HG03558 (cell line): ENCODE measurements around the gene PEX26.
"Not testable (repeated sequence)": the region's sequence is repeated elsewhere in the genome, so short reads cannot be mapped to it uniquely, and the experiment has no call there.

ENCODE experiments used
- ATAC-seq: cut with Tn5 transposase; IDR thresholded peaks from one replicate; pipeline ENCODE4 v1.9.1; 2021; ENCODE audit warnings: moderate number of reproducible peaks; ENCODE audit not compliant: unreplicated experiment; ENCODE audit errors: extremely low read depth

Gene PEX26

DNA sequence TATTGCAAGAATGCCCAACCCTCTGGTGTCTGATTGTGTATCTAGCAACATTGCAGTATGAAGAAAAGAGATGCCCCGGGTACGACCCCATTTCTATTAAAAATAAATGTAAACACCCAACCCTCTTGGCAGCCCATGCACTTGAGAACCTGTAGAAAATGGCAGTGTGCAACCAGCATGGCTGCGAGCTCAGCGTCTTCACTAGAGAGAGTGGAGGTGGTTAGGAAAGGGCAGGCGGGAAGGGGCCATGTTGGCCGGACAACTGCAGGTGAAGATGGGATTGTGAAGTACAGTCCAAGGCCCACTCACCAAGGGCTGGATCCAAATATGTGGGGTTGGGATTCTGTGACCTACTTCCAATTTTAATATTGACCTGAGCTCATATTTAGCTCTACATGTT lies 15.9 kb downstream of the PEX26 start:
- ATAC-seq = no peak

DNA sequence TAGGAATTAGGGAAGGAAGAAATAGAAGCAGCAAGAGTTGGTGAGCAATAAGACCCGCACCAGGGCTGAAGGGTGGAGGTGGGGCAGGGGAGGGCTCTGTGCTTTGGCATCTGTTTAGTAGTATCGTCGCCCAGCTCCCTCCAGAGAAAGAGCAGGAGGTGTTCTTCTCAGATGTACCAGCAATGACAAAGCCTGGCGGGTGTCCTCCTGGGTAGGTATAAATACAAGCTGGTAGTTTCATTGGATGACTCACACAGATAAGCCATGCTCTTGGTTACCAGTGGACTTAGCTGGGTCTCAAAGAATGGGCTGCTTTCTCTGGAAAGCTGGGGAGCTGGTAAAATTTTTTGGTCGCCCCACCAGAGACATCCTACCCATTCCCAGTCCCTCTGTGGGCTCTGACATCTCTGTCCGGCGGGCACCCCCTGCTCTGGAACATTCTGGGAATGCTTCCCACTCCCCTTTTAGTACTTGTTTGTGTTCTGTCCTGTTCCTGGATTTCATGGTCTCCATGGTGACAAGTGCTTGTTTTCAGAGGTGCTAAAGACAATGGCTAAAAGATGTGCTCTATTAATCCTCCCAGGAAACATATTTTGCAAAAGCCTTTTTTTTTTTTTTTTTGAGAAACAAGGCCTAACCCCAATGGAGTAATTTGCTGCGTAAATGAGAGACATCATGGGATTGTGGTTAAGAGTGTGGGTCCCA lies 17.5 kb downstream of the PEX26 start:
- ATAC-seq = no peak

DNA sequence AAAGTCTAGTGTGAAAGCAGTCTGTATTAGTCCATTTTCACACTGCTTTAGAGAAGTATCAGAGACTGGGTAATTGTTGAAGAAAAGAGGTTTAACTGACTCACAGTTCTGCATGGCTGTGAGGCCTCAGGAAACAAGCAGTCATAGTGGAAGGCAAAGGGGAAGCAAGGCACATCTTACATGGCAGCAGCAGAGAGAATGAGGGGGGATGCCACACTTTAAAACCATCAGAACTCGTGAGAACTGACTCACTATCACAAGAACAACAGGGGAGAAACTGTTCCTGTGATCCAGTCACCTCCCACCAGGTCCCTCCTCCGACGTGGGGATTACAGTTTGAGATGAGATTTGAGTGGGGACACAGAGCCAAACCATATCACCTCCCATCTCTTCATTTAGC lies 19.0 kb downstream of the PEX26 start:
- ATAC-seq = no peak

DNA sequence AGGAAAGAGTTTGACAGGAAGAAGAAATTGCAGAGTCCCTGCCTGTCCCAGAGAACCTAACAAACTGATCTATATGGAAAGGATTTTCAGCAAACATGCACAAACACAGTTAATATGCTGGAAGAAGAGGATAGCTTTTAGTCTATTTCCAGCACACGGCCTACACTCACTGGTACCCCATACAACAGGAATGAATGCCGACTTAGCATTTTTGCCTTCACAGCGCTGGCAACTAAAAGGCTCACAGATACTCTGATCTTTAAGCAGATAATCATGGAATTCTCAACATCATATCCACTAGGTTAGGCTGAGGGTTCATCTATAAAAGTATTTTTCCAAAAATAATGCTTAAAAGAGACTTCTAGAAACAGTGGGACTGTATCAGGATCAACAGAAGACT lies 23.0 kb downstream of the PEX26 start:
- no peak for ATAC-seq

DNA sequence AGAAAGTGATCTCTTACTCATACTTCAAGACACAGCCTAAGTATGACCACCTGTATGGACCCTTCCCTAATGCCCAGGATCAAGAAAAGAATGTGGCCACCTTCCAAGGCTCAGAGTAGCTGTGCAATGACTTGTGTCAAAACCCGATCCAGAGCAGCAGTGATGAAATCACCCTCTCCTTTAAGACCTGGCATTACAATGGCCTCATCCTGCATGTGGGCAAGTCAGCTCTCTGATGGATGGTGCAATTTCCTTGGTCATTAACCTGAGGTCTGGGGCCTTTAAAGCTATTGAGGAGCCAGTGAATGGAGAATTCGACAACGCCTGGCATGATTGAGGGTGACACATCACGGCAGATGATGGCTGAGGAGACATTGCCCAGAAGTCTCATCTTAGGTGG lies 23.7 kb downstream of the PEX26 start:
- ATAC-seq = no peak

DNA sequence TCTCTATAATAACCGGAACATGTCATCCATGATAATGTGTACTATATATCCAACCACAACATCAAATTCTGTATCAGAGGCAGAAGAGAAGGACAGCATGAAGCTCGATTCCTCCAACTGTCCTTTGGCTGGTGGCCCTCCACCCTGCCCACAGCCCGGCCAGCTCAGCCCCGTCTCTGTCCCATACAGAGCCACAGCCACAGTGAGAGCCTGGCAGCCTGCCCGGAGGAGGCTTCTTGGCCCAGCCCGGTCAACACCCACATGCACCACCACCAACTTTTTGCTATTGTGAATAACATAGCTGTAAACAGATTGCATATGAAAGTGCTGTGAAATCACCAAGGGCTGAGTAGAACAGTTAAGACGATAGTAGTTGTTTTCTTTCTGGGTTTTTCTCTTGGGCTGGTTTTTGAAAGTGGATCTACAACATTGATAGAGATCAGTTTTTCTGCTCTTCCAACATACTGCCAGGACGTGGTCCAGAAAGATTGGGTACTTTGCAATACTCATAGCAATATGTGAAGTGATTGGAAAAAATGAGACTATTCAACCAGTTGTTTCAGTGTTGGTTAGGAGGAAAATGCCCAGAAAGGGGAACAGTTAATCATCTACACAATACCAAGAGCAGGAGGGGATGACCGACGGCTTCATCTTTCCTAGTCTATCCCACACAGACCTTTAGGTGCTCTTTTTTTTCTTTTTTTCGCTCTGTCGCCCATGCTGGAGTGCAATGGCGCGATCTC lies 25.9 kb downstream of the PEX26 start:
- ATAC-seq = no peak

DNA sequence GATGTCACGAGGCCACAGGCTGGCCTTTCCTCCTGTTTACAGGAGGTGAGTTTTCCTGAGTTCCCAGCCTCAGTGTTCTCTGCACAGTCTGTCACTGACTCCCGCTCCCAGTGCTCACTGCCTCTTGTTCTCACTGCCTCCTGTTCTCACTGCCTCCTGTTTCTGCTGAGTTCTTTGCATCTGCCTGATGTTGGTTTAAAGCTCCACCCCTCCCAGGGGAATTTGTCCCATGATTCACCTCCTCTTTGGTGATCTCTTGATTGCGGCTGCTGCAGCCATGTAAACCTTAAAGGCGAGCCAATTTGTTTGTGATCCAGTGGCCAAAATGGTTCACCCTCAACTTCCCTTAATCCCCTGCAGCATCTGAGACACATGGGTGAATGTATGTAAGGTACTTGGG lies 26.8 kb downstream of the PEX26 start:
- ATAC-seq = no peak

DNA sequence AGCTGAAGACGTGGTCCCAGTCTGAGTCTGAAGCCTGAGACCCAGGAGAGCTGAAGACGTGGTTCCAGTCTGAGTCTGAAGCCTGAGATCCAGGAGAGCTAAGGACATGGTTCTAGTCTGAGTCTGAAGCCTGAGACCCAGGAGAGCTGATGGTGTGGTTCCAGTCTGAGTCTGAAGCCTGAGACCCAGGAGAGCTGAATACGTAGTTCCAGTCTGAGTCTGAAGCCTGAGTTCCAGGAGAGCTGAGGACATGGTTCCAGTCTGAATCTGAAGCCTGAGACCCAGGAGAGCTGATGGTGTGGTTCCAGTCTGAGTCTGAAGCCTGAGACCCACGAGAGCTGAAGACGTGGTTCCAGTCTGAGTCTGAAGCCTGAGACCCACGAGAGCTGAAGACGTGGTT lies 28.2 kb downstream of the PEX26 start:
- ATAC-seq = not testable (repeated sequence)

DNA sequence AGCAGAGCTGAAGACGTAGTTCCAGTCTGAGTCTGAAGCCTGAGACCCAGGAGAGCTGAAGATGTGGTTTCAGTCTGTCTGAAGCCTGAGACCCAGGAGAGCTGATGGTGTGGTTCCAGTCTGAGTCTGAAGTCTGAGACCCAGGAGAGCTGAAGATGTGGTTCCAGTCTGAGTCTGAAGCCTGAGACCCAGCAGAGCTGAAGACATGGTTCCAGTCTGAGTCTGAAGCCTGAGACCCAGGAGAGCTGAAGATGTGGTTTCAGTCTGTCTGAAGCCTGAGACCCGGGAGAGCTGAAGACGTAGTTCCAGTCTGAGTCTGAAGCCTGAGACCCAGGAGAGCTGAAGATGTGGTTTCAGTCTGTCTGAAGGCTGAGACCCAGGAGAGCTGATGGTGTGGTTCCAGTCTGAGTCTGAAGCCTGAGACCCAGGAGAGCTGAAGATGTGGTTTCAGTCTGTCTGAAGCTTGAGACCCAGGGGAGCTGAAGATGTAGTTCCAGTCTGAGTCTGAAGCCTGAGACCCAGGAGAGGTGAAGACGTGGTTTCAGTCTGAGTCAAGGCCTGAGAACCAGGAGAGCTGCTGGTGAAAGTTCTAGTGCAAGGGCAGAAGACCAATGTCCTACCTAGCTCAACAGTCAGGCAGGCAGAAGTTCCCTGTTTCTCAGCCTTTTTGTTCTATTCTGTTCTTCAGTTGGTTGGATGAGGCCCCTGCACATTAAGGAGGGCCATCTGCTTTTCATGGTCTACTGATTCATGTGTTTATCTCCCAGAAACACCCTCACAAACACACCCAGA lies 29.0 kb downstream of the PEX26 start:
- ATAC-seq = not testable (repeated sequence)

DNA sequence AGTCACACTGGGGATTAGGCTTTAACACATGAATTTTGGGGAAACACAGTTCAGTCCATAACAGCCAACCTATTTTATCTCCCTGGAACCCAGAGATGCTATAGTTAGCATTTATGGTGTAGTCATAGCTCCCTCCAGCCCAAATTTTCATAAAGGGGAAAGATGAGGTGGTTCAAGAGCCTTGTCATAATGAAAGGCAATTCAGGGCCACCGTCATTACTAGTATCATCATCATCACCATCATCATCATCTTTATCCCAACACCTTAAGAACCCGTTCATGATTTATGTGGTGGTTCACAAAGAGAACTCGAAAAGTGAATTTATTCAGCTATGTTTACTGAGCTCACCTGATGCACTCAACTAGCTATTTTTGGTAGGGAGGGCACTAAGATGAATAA lies 30.4 kb downstream of the PEX26 start:
- ATAC-seq = no peak

DNA sequence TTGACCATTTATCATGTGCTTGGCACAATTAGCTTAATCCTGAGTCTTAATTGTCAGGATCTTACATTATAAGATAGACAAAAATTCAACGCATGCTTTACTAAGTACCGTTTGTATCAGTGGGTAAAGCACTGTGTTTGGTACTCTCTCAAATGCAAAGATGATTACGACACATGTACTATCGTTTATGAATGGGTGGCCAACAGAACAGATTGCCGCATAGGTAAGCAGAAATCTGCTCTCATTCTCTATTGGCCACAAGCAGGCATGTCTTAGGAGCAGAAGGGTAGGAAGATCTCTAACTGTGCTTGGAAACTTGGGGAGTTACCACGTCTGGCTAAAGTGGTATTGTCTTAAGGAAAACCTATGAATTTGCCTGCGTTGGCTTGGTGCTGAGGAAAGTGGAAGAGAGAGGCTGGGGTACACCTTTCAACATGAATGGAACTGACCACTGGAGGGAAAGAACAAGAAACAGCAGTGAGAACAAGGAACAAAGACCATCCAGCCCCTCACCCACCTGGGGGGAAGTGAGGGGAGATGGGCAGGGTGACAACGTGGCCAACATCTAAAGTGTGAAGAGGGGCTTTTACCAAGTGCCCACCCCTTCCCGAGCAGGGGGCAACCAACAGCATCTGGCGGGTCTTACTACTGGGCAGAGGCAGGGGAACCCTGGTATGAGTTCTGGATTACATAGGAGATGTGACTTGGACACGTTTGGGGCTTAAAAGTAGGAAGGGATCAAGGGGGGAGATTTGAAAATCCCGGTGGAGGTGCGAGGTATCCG lies 31.8 kb downstream of the PEX26 start:
- ATAC-seq = no peak

DNA sequence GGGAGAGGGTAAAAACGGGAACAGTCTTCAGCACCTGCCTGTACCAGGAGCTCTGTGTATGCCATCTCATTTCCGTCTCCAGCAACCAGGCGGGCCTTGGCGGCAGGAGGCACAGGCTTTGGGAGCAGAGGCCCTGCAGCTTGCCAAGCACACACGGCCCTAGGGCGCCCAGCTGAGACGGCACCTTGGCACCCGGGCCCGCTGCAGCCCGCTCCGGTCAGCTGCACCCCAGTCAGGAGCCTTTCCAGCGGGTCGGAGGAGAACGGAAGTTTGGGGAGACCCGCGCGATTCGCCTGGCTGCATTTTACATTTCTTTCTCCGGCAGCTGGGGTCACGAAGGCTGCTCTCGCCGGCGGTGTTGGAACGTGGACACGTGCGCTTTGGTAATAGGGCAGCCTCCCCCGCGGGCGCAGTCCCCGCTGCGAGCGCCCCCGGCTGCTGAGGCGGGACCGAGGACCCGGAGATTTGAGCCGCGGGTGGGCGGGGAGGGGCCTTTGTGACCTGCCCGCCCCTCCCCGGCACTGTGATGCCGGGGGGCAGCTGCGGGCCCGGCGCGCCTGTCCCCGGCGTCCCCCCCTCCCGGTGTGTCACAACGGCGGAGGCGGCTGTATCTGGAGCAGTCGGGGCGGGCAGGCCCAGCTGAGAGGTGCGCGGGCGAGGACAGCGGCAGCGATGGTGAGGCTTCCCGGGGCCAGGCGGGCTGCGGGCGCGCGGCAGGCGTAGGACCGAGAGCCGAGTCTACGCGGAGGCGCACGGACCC lies 32.6 kb downstream of the PEX26 start, which contains the start of gene TUBA8:
TUBA8 (plus strand) TSS at position 616 of the 760 bp plus-strand sequence; CDS start at position 673, 57 bp downstream.
- no peak for ATAC-seq

DNA sequence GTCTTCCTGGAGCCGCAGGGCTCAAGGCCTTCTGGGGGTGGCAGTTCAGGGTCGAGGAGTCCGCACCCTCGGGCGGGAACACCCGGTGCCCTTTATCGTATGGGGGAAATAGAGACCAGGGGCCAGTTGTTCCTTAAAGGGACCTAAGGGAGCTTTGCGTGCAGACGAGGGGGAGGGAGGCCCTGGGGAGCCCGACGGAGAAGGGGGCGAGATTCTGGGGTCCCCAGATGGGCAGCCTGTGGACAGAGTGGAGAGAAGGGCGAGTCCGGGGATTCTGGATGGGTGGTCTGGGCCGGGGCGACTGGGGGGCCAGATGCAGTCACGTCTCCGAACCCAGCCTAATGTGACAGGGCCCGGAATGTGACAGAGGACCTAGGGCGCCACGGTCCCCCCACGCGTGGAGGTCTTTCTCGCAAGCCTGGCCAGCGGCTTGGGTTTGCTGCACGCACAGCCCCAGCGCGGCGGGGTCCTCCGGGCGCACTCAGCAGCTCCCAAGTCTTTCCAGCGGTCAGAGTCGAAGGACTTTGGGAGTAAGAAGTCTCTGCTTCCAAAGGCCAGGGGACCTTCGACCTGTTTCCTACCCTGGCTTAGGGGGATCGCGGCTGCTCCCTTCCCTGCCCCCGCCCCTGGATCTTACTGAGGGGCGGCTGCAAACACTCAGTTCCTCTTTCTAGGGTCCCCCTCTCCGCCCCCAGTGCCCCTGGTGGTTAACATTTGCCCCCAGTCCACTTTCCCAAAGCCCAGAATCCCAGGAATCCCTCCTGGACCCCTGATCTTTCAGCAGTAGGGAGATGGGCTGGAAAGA lies 33.4 kb downstream of the PEX26 start:
- ATAC-seq = no peak

DNA sequence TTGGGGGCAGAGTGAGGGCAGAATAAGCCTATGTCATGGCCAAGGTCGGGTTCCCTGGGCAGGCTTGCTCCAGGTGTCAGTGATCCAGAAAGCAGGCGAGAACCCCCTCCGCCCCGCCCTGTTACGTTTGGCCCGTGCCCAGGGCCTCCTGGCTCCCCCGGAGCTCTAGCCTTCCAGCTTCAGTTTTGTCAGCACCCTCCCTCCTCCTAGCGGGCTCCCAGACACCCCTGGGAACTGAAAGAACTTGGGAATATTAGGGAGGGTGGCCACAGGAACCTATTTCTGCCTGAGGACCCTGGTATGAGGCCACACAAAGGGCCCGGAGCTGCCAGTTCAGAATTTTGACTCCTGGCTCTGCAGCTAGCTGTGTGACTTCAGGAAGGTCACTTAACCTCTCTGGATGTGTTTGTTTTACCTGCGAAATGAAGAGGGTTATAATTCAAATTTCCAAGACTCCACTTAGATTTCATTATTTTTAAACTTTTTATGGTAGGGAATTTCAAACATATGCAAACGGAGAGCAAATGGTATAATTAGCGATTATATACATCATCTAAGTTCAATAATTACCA lies 34.1 kb downstream of the PEX26 start:
- ATAC-seq = no peak

DNA sequence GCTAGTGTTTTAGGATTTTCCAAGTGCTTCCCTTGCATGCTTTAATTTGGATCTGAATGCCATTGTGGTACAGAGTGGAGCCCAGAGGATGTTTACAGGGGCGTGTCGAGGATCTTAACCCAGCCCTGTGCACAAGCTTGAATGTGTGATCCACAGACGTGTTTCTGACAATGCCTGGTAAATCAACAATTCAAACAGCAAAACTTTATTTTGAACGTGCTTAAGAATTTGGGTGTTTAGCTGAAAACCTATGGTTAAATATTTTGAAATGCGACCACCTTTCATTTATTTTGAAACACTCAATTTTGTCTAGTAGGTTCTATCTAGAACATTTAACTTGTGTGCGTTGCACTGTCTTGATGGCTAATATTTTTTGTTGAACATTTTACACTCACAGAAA lies 34.6 kb downstream of the PEX26 start:
- no peak for ATAC-seq

DNA sequence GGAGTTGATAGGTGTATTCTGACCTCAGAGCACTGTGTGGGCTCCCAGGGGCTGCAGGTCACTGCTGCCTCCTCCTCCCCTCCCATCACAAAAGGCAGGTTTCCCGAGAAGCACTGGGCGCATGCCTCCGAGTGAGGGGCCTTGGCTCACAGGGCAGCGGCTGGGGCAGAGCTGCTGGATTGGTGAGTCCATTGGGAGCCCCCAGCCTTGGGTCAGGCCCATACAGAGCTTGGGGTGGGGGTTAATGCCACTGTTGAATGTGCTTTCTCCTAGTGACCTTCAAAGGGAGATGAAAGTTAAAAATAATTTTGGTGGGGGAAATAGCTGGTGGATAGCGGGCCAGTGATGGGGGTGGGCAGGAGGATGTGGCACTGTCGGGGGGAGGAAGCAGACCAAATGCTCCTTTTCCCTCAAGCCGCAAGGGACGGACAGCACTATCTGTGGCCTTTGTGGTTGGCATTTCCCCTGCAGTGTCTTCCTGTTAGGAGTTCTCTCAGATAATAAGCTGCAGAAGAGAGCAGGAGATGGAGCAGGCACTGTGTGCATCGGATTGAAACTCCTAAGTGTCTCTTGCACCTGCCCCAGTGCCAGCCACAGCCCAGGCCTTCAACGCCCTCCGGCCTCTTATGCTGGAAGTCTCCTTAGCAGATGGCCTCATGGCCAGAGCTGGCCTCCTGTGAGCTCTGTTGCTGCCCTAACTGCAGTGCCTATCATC lies 36.0 kb downstream of the PEX26 start:
- ATAC-seq = no peak

DNA sequence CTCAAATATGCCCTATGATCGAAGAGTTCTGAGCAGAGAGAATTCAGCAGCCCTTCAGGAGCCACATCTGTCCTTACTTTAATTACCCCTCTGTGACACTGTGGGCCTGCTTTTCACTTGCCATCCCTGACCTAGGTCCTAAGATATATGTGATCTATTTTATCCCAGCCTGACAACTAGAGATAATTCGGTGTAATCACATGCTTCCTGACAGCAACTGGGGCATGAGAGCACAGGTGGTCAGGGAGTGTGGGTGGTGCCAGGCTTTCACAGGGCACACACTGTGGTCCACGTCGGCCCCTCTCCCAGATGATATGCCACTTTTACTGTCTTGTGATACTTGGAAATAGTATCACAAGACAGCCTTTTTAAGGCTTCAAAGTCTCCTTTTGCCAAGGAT lies 36.7 kb downstream of the PEX26 start:
- ATAC-seq = no peak
